GM18870 (cell line): Measurements from ENCODE around the gene TIMD4.
A peak's percentile ranks its signal among the peaks of the same experiment; 100 is the strongest.
"Not testable (repeated sequence)": the region's sequence is repeated elsewhere in the genome, so short reads cannot be mapped to it uniquely, and the experiment has no call there.

ENCODE experiments used
- ATAC-seq: cut with Tn5 transposase; IDR thresholded peaks from one replicate; pipeline ENCODE4 v1.9.1; 2021; ENCODE audit warnings: moderate library complexity; ENCODE audit not compliant: unreplicated experiment

TIMD4 gene

DNA sequence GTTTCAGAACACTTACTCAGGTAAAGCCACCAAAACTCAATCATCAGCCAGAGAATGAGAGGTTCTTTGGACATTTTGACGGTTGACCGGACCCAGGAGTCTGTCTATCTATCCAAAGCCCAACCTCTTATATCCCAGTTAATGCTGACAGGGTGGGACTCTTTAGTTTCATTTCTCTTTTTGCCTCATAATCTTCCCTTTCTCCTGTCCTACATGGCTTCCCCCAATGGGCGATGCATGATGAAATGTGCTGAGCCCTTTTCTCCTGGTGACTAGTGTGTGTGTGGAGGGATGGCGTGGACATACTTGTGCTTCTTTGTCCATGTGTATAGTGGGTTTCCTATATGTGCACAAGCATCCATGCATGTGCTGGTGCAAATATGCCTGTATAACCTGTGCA lies at the start of gene TIMD4:
Gene TIMD4, minus strand, starts transcription at position 102 of the 400 bp plus-strand sequence. Its CDS starts 28 bp downstream, at position 74.
- ATAC-seq, result no peak

GRCh38 chr5:157006262-157006661 lies 43.2 kb upstream of the TIMD4 start:
- no peak for ATAC-seq

- peak; percentile 87 for ATAC-seq
Measured at GRCh38 chr5:157004893-157005551, 42.0 kb upstream of the TIMD4 start.

DNA sequence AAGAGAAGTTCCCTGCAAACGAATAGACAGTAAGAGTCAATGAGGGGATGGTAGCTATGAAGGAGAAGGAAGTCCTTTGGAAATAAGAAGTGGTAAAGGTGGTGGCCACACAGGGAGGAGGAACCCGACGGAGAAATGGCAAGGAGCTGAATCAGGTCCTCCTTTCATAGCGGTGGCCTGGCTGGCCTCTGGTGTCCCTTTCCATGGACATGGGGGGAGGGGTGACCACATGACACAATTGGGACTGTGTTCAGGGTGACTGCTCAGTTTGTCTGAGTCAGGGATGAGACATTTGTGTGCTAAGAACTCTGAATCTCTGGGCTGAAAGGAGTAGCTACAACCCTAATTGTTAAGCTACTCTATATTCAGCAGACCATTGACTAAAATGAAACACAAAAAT lies 28.7 kb upstream of the TIMD4 start:
- no peak for ATAC-seq

GRCh38 chr5:156984064-156984463 lies 21.0 kb upstream of the TIMD4 start:
- no peak for ATAC-seq

DNA sequence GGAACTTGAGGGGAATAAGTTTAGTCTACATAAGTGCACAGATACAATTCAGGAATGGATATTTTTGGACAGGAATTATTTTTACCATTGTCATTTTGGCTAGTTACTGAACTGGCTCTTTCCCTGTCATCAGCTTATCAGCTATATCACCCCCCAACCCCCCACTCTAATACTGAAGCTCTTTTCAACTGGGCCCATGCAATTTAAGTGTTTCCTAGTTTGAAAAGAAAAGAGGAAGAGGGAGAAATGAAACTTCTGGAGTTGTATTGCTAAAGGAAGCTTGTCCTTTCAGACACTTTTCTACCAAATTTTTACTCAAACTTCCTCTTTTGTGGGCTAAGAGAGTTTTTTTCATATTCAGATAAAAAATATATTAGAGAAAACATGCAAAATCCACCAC lies 18.5 kb upstream of the TIMD4 start:
- no peak for ATAC-seq

DNA sequence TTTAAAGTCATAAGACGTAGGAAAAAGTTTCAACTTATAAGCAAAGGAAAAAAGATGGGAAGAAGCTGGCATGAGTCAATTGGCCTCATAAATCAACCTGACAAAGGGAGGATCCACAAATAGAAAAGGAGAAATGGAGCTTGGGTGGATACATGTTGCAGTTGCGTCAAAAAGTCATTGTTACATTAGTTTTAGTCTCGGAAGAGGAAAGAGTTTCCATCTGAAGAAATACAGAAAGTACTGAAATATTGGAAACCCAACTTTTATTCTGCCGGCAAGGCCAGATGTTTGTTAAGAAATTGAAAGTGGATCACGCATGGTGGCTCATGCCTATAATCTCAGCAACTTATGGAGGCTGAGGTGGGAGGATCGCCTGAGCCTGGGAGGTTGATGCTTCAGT lies 11.3 kb upstream of the TIMD4 start:
- no peak for ATAC-seq

GRCh38 chr5:156971848-156972525 lies 9.0 kb upstream of the TIMD4 start:
- no peak for ATAC-seq

GRCh38 chr5:156971415-156971814 lies 8.4 kb upstream of the TIMD4 start:
- no peak for ATAC-seq

DNA sequence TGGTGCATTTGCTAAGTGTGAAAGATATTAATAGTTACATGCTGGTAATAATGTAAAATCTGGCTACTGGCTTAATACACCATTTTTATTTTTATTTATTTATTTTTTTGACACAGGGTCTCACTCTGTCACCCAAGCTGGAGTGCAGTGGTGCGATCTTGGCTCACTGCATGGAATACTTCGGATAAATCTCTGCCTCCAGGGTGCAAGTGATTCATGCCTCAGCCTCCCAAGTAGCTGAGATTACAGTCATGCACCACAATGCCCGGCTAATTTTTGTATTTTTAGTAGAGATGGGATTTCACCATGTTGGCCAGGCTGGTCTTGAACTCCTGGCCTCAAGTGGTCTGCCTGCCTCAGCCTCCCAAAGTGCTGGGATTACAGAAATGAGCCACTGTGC lies 4.4 kb upstream of the TIMD4 start:
- not testable (repeated sequence) for ATAC-seq

- no peak for ATAC-seq
Measured at GRCh38 chr5:156956321-156956720, 6.7 kb downstream of the TIMD4 start.

DNA sequence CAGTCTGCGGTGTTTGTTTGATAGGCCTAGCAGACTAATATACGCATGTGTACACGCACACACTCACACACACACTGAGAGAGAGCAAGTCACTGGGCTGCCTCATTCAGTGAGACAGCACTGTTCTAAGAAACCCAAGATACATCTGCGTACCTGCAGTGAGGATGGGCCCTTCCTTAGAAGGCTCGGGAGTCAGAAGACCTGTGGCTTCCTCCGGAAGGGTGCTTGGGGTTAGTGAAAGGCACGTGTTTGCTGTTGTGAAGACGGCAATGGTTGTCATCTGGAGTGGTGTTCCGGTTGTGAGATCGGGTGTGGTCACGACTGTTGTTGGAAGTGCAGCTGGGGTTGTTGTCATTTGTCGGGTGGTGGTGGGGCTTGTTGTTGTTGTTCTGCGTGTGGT lies 11.7 kb downstream of the TIMD4 start:
- no peak for ATAC-seq

- ATAC-seq, result no peak
Measured at GRCh38 chr5:156950716-156951115, 12.3 kb downstream of the TIMD4 start.

- ATAC-seq, result no peak
Measured at GRCh38 chr5:156949424-156949823, 13.6 kb downstream of the TIMD4 start.

- ATAC-seq, result no peak
Measured at GRCh38 chr5:156947925-156948324, 15.1 kb downstream of the TIMD4 start.

DNA sequence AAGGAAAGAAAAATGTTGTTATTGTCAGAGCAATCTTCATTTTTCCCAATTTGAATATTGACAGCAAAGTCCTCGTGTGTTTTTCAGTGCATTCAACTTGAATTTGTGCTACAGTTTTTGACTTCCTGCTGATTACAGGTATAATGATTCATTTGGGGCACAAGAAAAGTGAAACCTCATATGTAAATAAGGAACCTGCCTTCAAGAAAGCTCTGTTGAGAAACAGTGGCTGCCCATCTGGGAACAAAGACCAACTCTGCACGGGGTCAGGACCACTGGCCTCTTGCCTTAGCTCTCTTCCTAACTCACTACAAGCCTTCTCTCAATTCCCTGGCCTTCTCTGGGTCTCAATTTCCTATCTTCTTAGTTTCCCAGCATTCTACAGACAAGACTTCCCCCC lies 21.0 kb downstream of the TIMD4 start:
- ATAC-seq, result peak; percentile 99

DNA sequence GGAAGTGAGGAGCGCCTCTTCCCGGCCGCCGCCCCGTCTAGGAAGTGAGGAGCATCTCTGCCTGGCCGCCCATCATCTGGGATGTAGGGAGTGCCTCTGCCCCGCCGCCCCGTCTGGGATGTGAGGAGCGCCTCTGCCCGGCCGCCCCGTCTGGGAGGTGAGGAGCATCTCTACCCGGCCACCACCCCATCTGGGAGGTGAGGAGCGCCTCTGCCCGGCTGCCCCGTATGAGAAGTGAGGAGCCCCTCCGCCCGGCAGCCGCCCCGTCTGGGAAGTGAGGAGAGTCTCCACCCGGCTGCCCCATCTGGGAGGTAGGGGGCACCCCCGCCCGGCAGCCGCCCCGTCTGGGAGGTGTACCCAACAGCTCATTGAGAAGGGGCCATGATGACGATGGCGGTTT lies 22.6 kb downstream of the TIMD4 start:
- ATAC-seq, result not testable (repeated sequence)

DNA sequence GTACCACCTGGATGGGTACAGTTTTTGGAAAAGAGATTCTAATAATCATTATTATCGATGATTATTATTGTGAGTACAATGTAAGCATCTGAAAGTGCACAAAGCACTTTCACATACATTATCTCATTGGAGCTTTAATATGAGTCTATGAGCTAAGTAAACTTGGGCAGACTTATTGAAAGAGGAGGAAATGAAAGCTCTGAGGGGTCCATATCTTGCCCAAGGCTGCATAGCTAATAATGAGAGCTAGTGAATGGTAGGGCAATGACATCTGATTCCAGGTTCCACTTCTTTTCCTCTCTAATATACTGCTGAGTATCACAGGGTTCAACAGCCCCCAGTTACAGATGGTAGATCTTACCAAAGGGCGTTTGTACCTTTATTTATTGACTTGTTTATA lies 26.1 kb downstream of the TIMD4 start:
- ATAC-seq, result no peak

GRCh38 chr5:156934450-156935211 lies 28.4 kb downstream of the TIMD4 start:
- peak; percentile 55 for ATAC-seq

DNA sequence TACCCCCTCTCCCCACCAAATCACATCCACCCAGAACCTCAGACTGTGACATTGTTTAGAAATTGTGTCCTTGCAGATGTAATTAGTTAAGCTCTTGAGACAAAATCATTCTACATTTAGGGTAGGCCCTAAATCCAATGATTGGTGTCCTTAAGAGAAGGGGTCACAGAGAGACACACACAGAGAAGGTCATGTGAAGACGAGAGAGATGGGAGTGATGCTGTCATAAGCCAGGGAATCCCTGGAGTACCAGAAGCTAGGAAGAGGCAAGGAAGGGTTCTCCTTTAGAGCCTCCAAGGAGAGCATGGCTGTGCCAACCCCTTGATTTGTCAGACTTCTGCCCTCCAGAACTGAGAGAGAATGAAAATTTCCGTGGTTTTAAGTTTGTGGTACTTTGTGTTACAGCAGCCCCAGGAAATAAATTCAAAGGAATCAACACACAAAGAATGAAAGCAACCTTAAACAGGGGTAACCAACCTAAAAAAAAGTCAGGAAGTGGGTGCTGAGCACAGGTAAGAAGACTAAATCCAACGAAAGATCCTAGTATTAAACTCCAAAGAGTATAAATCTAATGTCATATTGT lies 33.6 kb downstream of the TIMD4 start:
- no peak for ATAC-seq

GRCh38 chr5:156927545-156927944 lies 35.5 kb downstream of the TIMD4 start:
- ATAC-seq, result no peak

GRCh38 chr5:156925767-156926166 lies 37.3 kb downstream of the TIMD4 start:
- ATAC-seq, result not testable (repeated sequence)
